NCI-H82 (cell line): ENCODE measurements around the gene CHD3.
A peak's percentile ranks its signal among the peaks of the same experiment; 100 is the strongest.

Experiments
- DNase-seq: peaks from one replicate; lab custom pipeline; 2025; lab: John Stamatoyannopoulos, UW

The CHD3 gene

GRCh38 chr17:7888184-7888920 is at the start of gene CHD3:
Gene CHD3 (plus strand): TSS chr17:7888789. CDS start chr17:7889001, 212 bp downstream.
- peak; percentile 53 for DNase-seq

GRCh38 chr17:7839190-7839875 is 49.3 kb upstream of the CHD3 start:
- DNase-seq = peak; percentile 48

- DNase-seq = peak; percentile 78
Observed at GRCh38 chr17:7839876-7840261, 48.7 kb upstream of the CHD3 start.

GRCh38 chr17:7840441-7840840 is 48.1 kb upstream of the CHD3 start:
- peak; percentile 89 for DNase-seq

GRCh38 chr17:7840875-7841274 is 47.7 kb upstream of the CHD3 start:
- no peak for DNase-seq

- peak; percentile 89 for DNase-seq
Observed at GRCh38 chr17:7841396-7841914, 47.1 kb upstream of the CHD3 start.

- peak; percentile 97 for DNase-seq
Observed at GRCh38 chr17:7841915-7842379, 46.6 kb upstream of the CHD3 start.

- peak; percentile 80 for DNase-seq
Observed at GRCh38 chr17:7842380-7843256, 46.0 kb upstream of the CHD3 start.

- peak; percentile 68 for DNase-seq
Observed at GRCh38 chr17:7843257-7843535, 45.4 kb upstream of the CHD3 start.

- peak; percentile 93 for DNase-seq
Observed at GRCh38 chr17:7843536-7844291, 44.9 kb upstream of the CHD3 start.

GRCh38 chr17:7844292-7845154 is 44.1 kb upstream of the CHD3 start:
- peak; percentile 97 for DNase-seq

GRCh38 chr17:7845359-7846062 is 43.1 kb upstream of the CHD3 start:
- no peak for DNase-seq

GRCh38 chr17:7846063-7846735 is 42.4 kb upstream of the CHD3 start:
- DNase-seq = no peak

GRCh38 chr17:7846765-7847661 is 41.6 kb upstream of the CHD3 start:
- no peak for DNase-seq

GRCh38 chr17:7848131-7848579 is 40.4 kb upstream of the CHD3 start:
- no peak for DNase-seq

GRCh38 chr17:7848739-7849129 is 39.9 kb upstream of the CHD3 start:
- no peak for DNase-seq

- DNase-seq = no peak
Observed at GRCh38 chr17:7849130-7849750, 39.3 kb upstream of the CHD3 start.
